ENCODE measurements around the gene PRR5. TPM values are rescaled to one million over a fixed set of nuclear protein-coding genes. Genes with fewer than 3 reads are reported as not detected.

PRR5 gene
- total and polyA plus RNA-seq, 7 donors: 7.9 to 35.6 (median 12.7) TPM

GRCh38 chr22:44693145-44693544, 8.9 kb upstream of the PRR5 start:
- Histone ChIP-seq H3K27me3 (peaks cover 0 to 13% (median 11%) of the 10 kb centered on the region in 3 donors), H3K27ac (no peak overlapping the region), H3K36me3 (no peaks in the 10 kb centered on the region), H3K4me3 (no peak overlapping the region), H3K4me1 (peaks cover 0 to 9% (median 3%) of the 10 kb centered on the region in 4 donors), H3K9me3 (no peaks in the 10 kb centered on the region)
- intact Hi-C loops (cut with DNase I): no loop called here
- 81 to 94% methylated on average over 4 of the region's 4 CpGs for WGBS, 2 donors
- no peak for DNase-seq
- TF ChIP-seq POLR2AphosphoS5 (IDR thresholded peaks at IDR 0.05) (no peak), POLR2A (IDR thresholded peaks at IDR 0.05) (no peak), EP300 (IDR thresholded peaks at IDR 0.05) (no peak)

DNA sequence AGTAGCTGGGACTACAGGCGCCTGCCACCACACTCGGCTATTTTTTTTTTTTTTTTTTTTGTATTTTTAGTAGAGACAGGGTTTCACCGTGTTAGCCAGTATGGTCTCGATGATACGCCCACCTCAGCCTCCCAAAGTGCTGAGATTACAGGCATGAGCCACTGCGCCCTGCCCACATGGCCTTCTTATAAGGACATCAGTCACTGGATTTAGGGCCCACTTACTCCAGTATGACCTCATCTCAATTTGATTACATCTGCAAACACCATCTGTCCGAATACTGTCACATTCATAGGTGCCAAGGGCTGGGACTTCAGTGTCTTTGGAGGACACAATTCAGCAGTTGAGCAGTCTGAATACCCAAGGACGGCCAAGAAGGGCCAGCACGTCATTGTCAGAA, 8.2 kb upstream of the PRR5 start:
- no peaks in the 10 kb centered on the region for H3K36me3 ChIP-seq
- H3K27ac ChIP-seq: no peak overlapping the region
- no peak for TF ChIP-seq POLR2AphosphoS5 (IDR thresholded peaks at IDR 0.05)
- TF ChIP-seq, protein P1, sequence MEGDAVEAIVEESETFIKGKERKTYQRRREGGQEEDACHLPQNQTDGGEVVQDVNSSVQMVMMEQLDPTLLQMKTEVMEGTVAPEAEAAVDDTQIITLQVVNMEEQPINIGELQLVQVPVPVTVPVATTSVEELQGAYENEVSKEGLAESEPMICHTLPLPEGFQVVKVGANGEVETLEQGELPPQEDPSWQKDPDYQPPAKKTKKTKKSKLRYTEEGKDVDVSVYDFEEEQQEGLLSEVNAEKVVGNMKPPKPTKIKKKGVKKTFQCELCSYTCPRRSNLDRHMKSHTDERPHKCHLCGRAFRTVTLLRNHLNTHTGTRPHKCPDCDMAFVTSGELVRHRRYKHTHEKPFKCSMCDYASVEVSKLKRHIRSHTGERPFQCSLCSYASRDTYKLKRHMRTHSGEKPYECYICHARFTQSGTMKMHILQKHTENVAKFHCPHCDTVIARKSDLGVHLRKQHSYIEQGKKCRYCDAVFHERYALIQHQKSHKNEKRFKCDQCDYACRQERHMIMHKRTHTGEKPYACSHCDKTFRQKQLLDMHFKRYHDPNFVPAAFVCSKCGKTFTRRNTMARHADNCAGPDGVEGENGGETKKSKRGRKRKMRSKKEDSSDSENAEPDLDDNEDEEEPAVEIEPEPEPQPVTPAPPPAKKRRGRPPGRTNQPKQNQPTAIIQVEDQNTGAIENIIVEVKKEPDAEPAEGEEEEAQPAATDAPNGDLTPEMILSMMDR (IDR thresholded peaks at IDR 0.05): no peak
- no peak for TF ChIP-seq EP300 (IDR thresholded peaks at IDR 0.05)
- TF ChIP-seq POLR2A (IDR thresholded peaks at IDR 0.05): no peak
- peaks cover 0 to 15% (median 6%) of the 10 kb centered on the region in 4 donors for H3K4me1 ChIP-seq
- peaks cover 0 to 16% (median 11%) of the 10 kb centered on the region in 3 donors for H3K27me3 ChIP-seq
- no peak for DNase-seq
- H3K4me3 ChIP-seq: no peak overlapping the region
- H3K9me3 ChIP-seq: no peaks in the 10 kb centered on the region
- 69 to 88% methylated on average over 9 of the region's 9 CpGs for WGBS, 2 donors
- intact Hi-C loops (cut with DNase I): no loop called here

DNA sequence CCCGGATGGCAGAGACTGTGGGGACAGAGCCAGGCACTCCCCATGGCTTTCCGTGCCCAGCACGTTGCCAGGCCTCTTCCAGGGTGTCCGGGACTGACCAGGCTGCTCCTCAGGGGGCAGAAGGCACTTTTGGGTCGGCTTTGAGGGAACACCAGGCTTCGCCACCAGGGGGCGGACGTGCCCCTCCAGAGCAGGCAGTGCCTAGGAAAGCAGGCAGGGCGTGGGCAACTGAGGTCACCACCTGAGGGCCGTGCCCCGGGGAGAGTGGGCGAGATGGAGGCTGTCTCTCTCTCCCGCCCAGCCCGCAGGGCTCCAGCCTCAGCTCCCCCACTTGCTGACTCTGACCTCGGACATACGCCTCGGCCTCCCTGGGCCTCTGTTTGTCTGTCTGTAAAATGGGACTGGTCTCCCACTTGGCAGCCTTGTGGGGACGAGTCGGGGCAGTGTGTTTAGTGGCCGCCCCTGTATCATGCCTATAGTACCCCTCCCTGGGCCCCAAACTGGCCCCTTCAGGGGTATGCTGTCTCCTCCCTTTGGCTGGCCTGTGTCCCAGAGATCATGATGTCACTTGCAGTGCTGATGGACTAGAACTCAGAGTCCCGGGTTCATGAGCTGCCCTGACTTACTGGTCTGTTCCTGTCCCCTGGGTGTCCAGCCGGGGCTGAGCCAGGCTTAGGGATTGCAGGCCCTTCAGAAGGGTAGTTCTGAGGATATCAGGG, 4.4 kb upstream of the PRR5 start:
- WGBS, 2 donors: 24 to 34% methylated on average over 22 of the region's 22 CpGs
- H3K36me3 ChIP-seq: no peaks in the 10 kb centered on the region
- H3K27ac ChIP-seq: peak overlapping the region in 1 of 4 donors; percentile 49
- DNase-seq: peak; percentile 86
- H3K4me3 ChIP-seq: no peak overlapping the region
- peaks cover 0 to 31% (median 23%) of the 10 kb centered on the region in 4 donors for H3K4me1 ChIP-seq
- TF ChIP-seq, protein P1 (IDR thresholded peaks at IDR 0.05): peak; percentile 57 to 92 (median 85)
- no peak for TF ChIP-seq POLR2AphosphoS5 (IDR thresholded peaks at IDR 0.05)
- no peaks in the 10 kb centered on the region for H3K9me3 ChIP-seq
- intact Hi-C loops (cut with DNase I): loop anchor here (1.0 kb wide), 1 partner anchor 38 kb away; no protein-coding TSS in a partner anchor
- H3K27me3 ChIP-seq: peaks cover 4 to 41% (median 20%) of the 10 kb centered on the region in 3 donors

DNA sequence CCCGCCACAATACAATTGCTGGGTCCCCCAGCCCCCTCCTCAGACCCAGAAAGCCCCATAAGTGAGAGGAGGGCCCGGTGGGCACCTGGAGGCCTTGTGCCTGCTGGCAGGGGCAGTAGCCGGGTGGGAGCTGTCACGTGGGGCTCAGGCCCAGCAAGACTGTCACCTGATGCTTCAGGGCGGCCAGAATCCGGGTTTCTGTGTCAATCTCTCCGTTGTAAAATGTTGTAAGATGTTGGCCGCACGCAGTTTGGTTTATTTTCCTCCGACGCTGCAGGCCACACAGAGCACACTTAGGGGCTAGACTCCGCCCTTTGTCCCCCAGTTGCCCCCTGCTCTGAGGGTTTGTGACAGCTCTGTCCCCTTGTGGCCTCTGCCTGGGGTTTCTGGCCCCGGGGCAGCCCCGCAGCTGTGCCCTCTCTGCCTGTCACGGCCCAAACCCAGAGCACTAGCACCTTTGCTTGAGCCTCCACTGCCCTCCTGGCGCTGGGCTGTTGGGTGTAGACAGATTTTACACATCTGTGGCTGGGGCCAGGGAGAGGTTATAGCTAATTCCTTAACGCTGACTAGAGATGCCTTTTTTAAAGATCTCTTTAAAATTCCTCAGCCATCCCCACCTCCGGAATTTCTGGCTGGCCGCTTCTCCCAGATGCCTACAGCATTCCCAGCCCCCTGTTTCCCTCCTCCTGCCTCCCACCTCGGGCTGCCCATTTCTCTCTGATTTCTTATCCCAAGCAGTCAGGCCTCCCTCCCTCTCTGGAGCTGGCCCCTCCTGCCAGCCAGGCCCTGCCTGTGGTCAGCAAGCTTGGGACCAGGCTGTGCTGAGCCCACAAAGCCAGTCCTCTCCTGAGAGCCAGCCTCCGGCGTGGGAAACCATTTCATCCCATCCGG, 3.2 kb upstream of the PRR5 start:
- Histone ChIP-seq H3K9me3 (no peaks in the 10 kb centered on the region), H3K27ac (peak overlapping the region; percentile 42 to 50 (median 46)), H3K36me3 (no peaks in the 10 kb centered on the region), H3K4me3 (no peak overlapping the region), H3K27me3 (peaks cover 15 to 53% (median 31%) of the 10 kb centered on the region in 3 donors), H3K4me1 (peaks cover 0 to 42% (median 31%) of the 10 kb centered on the region in 4 donors)
- 71 to 83% methylated on average over 23 of the region's 23 CpGs for WGBS, 2 donors
- intact Hi-C loops (cut with DNase I): no loop called here
- TF ChIP-seq, protein P1 (IDR thresholded peaks at IDR 0.05): no peak
- DNase-seq: peak; percentile 81

- peaks cover 15 to 69% (median 41%) of the 10 kb centered on the region in 3 donors for H3K27me3 ChIP-seq
- H3K27ac ChIP-seq: no peak overlapping the region
Observed at GRCh38 chr22:44700456-44700855, 1.5 kb upstream of the PRR5 start.

More at GRCh38 chr22:44700456-44700855, 1.5 kb upstream of the PRR5 start:
- TF ChIP-seq POLR2AphosphoS5 (IDR thresholded peaks at IDR 0.05) (no peak), EP300 (IDR thresholded peaks at IDR 0.05) (no peak), POLR2A (IDR thresholded peaks at IDR 0.05) (no peak)
- TF ChIP-seq, protein P1 (IDR thresholded peaks at IDR 0.05): no peak
- Histone ChIP-seq H3K4me1 (peaks cover 0 to 42% (median 31%) of the 10 kb centered on the region in 4 donors), H3K36me3 (no peaks in the 10 kb centered on the region), H3K4me3 (no peak overlapping the region), H3K9me3 (no peaks in the 10 kb centered on the region)
- 90 to 92% methylated on average over 6 of the region's 6 CpGs for WGBS, 2 donors
- intact Hi-C loops (cut with DNase I): no loop called here
- no peak for DNase-seq
